Measurements from ENCODE around the gene HSD11B2.

Gene HSD11B2

DNA sequence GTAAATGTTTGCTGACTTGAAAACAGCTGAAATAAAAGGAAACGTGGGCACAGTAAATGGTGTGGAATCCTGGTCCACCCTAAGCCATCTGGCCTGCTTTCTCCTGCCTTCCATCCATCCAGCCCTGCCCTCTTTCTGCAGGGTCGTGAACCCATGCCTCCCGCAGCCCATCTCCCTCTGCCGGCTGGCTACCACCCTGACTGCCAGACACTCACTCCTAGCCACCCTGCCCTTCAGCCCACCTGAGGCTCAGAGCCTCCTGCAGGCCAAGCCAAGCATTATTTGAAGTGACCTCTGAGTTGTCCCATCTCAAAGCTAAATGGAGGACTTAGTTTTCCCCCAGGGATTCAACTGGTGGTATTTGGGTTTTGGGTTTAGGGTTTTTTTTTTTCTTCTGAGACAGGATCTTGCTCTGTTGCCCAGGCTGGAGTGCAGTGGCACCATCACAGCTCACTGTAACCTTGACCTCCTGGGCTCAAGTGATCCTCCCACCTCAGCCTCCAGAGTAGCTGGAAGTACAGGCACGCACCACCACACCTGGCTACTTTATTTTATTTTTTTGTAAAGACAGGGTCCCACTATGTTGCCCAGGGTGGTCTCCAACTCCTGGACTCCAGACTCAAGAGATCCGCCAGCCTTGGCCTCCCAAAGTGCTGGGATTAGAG lies 23.0 kb upstream of the HSD11B2 start:
- Histone ChIP-seq H2AFZ (ENCODE audit: insufficient read depth, low read length, poor library complexity) (no peak overlapping the region), H3K27ac (ENCODE audit: low read depth, low read length) (no peak overlapping the region), H3K23ac (ENCODE audit: low read length) (no peak overlapping the region), H2BK120ac (ENCODE audit: insufficient read depth, low read length, poor library complexity) (no peak overlapping the region), H3K4me3 (ENCODE audit: low read depth, low read length) (no peak overlapping the region), H3K4me2 (ENCODE audit: low read length) (no peak overlapping the region), H3K14ac (ENCODE audit: low read length) (no peak overlapping the region), H3K4ac (ENCODE audit: low read depth, low read length) (no peak overlapping the region), H3K79me2 (ENCODE audit: control insufficient read depth, insufficient read depth, low read length, poor library complexity) (peaks cover 3% of the 10 kb centered on the region), H2AK5ac (ENCODE audit: low read length) (peak overlapping the region; percentile 53), H3K18ac (ENCODE audit: low read length) (no peak overlapping the region), H4K91ac (ENCODE audit: low read depth, low read length) (peak overlapping the region; percentile 31), H3K36me3 (ENCODE audit: control insufficient read depth in 1 of 2, insufficient read depth in 2 of 2, low read length in 2 of 2) (no peaks in the 10 kb centered on the region), H3K4me1 (ENCODE audit: control insufficient read depth in 1 of 2, insufficient read depth in 2 of 2, low read length in 2 of 2) (peaks cover 21 to 23% of the 10 kb centered on the region in 2 experiments), H3K9me3 (ENCODE audit: insufficient read depth, low read depth, low read length) (no peaks in the 10 kb centered on the region), H2BK5ac (ENCODE audit: low read depth, low read length, poor library complexity) (no peak overlapping the region), H4K8ac (ENCODE audit: low read depth, low read length) (no peak overlapping the region), H4K12ac (ENCODE audit: low read depth, low read length) (no peak overlapping the region), H3K9ac (ENCODE audit: low read length) (no peak overlapping the region), H3K27me3 (ENCODE audit: insufficient read depth, low read length) (no peaks in the 10 kb centered on the region), H3K79me1 (ENCODE audit: low read length) (peaks cover 28% of the 10 kb centered on the region), H2BK12ac (ENCODE audit: low read length) (no peak overlapping the region)
- no peak for DNase-seq
- WGBS (ENCODE audit: extremely low coverage, insufficient coverage, insufficient read length), result no CpG with 5 or more reads among the region's 6 CpGs

GRCh38 chr16:67409631-67410030 lies 21.3 kb upstream of the HSD11B2 start:
- Histone ChIP-seq H2BK5ac (ENCODE audit: low read depth, low read length, poor library complexity) (no peak overlapping the region), H3K79me2 (ENCODE audit: control insufficient read depth, insufficient read depth, low read length, poor library complexity) (no peaks in the 10 kb centered on the region), H3K4me2 (ENCODE audit: low read length) (no peak overlapping the region), H3K27me3 (ENCODE audit: insufficient read depth, low read length) (no peaks in the 10 kb centered on the region), H3K27ac (ENCODE audit: low read depth, low read length) (no peak overlapping the region), H2AFZ (ENCODE audit: insufficient read depth, low read length, poor library complexity) (no peak overlapping the region), H3K23ac (ENCODE audit: low read length) (no peak overlapping the region), H2AK5ac (ENCODE audit: low read length) (no peak overlapping the region), H3K4me1 (ENCODE audit: control insufficient read depth in 1 of 2, insufficient read depth in 2 of 2, low read length in 2 of 2) (peaks cover 12 to 13% of the 10 kb centered on the region in 2 experiments), H3K9me3 (ENCODE audit: insufficient read depth, low read depth, low read length) (no peaks in the 10 kb centered on the region), H3K14ac (ENCODE audit: low read length) (no peak overlapping the region), H4K12ac (ENCODE audit: low read depth, low read length) (no peak overlapping the region), H3K4ac (ENCODE audit: low read depth, low read length) (no peak overlapping the region), H3K36me3 (ENCODE audit: control insufficient read depth in 1 of 2, insufficient read depth in 2 of 2, low read length in 2 of 2) (no peaks in the 10 kb centered on the region), H3K4me3 (ENCODE audit: low read depth, low read length) (no peak overlapping the region), H2BK12ac (ENCODE audit: low read length) (no peak overlapping the region), H4K91ac (ENCODE audit: low read depth, low read length) (peak overlapping the region; percentile 25), H3K9ac (ENCODE audit: low read length) (no peak overlapping the region), H4K8ac (ENCODE audit: low read depth, low read length) (no peak overlapping the region), H2BK120ac (ENCODE audit: insufficient read depth, low read length, poor library complexity) (no peak overlapping the region), H3K79me1 (ENCODE audit: low read length) (peaks cover 20% of the 10 kb centered on the region), H3K18ac (ENCODE audit: low read length) (no peak overlapping the region)
- WGBS (ENCODE audit: extremely low coverage, insufficient coverage, insufficient read length), result no CpG with 5 or more reads among the region's 9 CpGs
- DNase-seq, result no peak

- H3K79me1 ChIP-seq (ENCODE audit: low read length), result peaks cover 16% of the 10 kb centered on the region
- peaks cover 4% of the 10 kb centered on the region for H3K79me2 ChIP-seq (ENCODE audit: control insufficient read depth, insufficient read depth, low read length, poor library complexity)
- H4K91ac ChIP-seq (ENCODE audit: low read depth, low read length), result no peak overlapping the region
- H3K18ac ChIP-seq (ENCODE audit: low read length), result no peak overlapping the region
- no peak overlapping the region for H3K9ac ChIP-seq (ENCODE audit: low read length)
- no peak overlapping the region for H3K23ac ChIP-seq (ENCODE audit: low read length)
- no peak overlapping the region for H2BK120ac ChIP-seq (ENCODE audit: insufficient read depth, low read length, poor library complexity)
- DNase-seq, result no peak
- peaks cover 4 to 6% of the 10 kb centered on the region in 2 experiments for H3K4me1 ChIP-seq (ENCODE audit: control insufficient read depth in 1 of 2, insufficient read depth in 2 of 2, low read length in 2 of 2)
- no peak overlapping the region for H4K8ac ChIP-seq (ENCODE audit: low read depth, low read length)
- no peaks in the 10 kb centered on the region for H3K27me3 ChIP-seq (ENCODE audit: insufficient read depth, low read length)
- no peak overlapping the region for H2AFZ ChIP-seq (ENCODE audit: insufficient read depth, low read length, poor library complexity)
- no peaks in the 10 kb centered on the region for H3K36me3 ChIP-seq (ENCODE audit: control insufficient read depth in 1 of 2, insufficient read depth in 2 of 2, low read length in 2 of 2)
- H2BK12ac ChIP-seq (ENCODE audit: low read length), result no peak overlapping the region
- H3K4me2 ChIP-seq (ENCODE audit: low read length), result no peak overlapping the region
- H3K14ac ChIP-seq (ENCODE audit: low read length), result no peak overlapping the region
- H4K12ac ChIP-seq (ENCODE audit: low read depth, low read length), result no peak overlapping the region
- H2AK5ac ChIP-seq (ENCODE audit: low read length), result no peak overlapping the region
- no CpG with 5 or more reads among the region's 3 CpGs for WGBS (ENCODE audit: extremely low coverage, insufficient coverage, insufficient read length)
- H3K4me3 ChIP-seq (ENCODE audit: low read depth, low read length), result no peak overlapping the region
- no peak overlapping the region for H2BK5ac ChIP-seq (ENCODE audit: low read depth, low read length, poor library complexity)
- H3K4ac ChIP-seq (ENCODE audit: low read depth, low read length), result no peak overlapping the region
- H3K27ac ChIP-seq (ENCODE audit: low read depth, low read length), result no peak overlapping the region
- H3K9me3 ChIP-seq (ENCODE audit: insufficient read depth, low read depth, low read length), result no peaks in the 10 kb centered on the region
Measured at GRCh38 chr16:67411339-67411738, 19.6 kb upstream of the HSD11B2 start.

DNA sequence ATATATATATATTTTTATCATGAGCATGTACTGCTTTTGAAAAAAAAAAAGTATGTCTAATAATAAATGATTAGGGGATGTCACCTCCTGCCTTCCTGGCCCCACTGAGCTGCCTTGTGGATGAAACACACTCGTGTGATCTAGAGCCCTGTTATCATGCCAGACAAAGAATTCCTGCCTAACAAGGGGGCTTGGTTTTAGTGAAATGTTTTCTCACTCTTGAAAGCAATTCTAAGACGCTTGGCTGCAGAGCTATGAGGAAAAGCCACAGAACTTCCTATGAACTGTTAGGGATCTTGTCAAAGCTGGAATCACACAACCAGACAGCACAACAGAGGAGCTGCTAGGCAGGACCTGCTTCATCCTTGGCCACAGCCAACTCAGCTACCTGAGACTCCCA lies 18.6 kb upstream of the HSD11B2 start:
- Histone ChIP-seq H3K4ac (ENCODE audit: low read depth, low read length) (no peak overlapping the region), H3K79me1 (ENCODE audit: low read length) (peaks cover 14% of the 10 kb centered on the region), H4K91ac (ENCODE audit: low read depth, low read length) (no peak overlapping the region), H2BK5ac (ENCODE audit: low read depth, low read length, poor library complexity) (no peak overlapping the region), H3K4me2 (ENCODE audit: low read length) (no peak overlapping the region), H3K9me3 (ENCODE audit: insufficient read depth, low read depth, low read length) (no peaks in the 10 kb centered on the region), H3K14ac (ENCODE audit: low read length) (no peak overlapping the region), H2AK5ac (ENCODE audit: low read length) (no peak overlapping the region), H3K4me3 (ENCODE audit: low read depth, low read length) (no peak overlapping the region), H2BK12ac (ENCODE audit: low read length) (peak overlapping the region; percentile 26), H2AFZ (ENCODE audit: insufficient read depth, low read length, poor library complexity) (no peak overlapping the region), H3K27ac (ENCODE audit: low read depth, low read length) (no peak overlapping the region), H3K4me1 (ENCODE audit: control insufficient read depth in 1 of 2, insufficient read depth in 2 of 2, low read length in 2 of 2) (peaks cover 10% of the 10 kb centered on the region in 2 experiments), H3K18ac (ENCODE audit: low read length) (no peak overlapping the region), H3K9ac (ENCODE audit: low read length) (no peak overlapping the region), H2BK120ac (ENCODE audit: insufficient read depth, low read length, poor library complexity) (no peak overlapping the region), H3K36me3 (ENCODE audit: control insufficient read depth in 1 of 2, insufficient read depth in 2 of 2, low read length in 2 of 2) (no peaks in the 10 kb centered on the region), H3K27me3 (ENCODE audit: insufficient read depth, low read length) (no peaks in the 10 kb centered on the region), H4K8ac (ENCODE audit: low read depth, low read length) (no peak overlapping the region), H3K79me2 (ENCODE audit: control insufficient read depth, insufficient read depth, low read length, poor library complexity) (peaks cover 4% of the 10 kb centered on the region), H4K12ac (ENCODE audit: low read depth, low read length) (no peak overlapping the region), H3K23ac (ENCODE audit: low read length) (no peak overlapping the region)
- DNase-seq, result no peak
- WGBS (ENCODE audit: extremely low coverage, insufficient coverage, insufficient read length), result no CpG with 5 or more reads among the region's 2 CpGs

All from trophoblast cell (in vitro differentiated cells and primary cell).